Activated CD8-positive, alpha-beta memory T cell treated with anti-CD3 and anti-CD28 coated beads, Interleukin-2, amount 10 ng/mL, durations not matched to agents 7 days and 5 days (primary cell): Measurements from ENCODE around the gene PDZD4. TPM values are rescaled to one million over a fixed set of nuclear protein-coding genes. Genes with fewer than 3 reads are reported as not detected.

Experiments used
- ATAC-seq: fragments of 150-1000 bp; cut with Tn5 transposase; one replicate; pipeline ENCODE4 v1.10.0; 2021; ENCODE audit warnings: moderate library complexity
- CTCF ChIA-PET: fragments of 350-600 bp; sonication (Branson Sonifier 250); formaldehyde crosslinking; loops from one replicate; lab custom pipeline; 2021; ENCODE audit warnings: antibody characterized with exemption; lab: Charles Lee
- DNase-seq: peaks from one replicate; pipeline ENCODE4 v3.0.0-alpha.2; 2020
- H3K27ac Mint-ChIP-seq: one replicate; pipeline ENCODE4 v1.8.0; 2021; ENCODE audit warnings: mild to moderate bottlenecking, mixed read lengths
- H3K27me3 Mint-ChIP-seq: one replicate; pipeline ENCODE4 v1.8.0; 2021; ENCODE audit warnings: mixed read lengths
- H3K36me3 Mint-ChIP-seq: one replicate; pipeline ENCODE4 v1.8.0; 2021; ENCODE audit warnings: mild to moderate bottlenecking, mixed read lengths
- H3K4me1 Mint-ChIP-seq: one replicate; pipeline ENCODE4 v1.8.0; 2021; ENCODE audit warnings: mixed read lengths
- H3K4me3 Mint-ChIP-seq: one replicate; pipeline ENCODE4 v1.8.0; 2021; ENCODE audit warnings: mild to moderate bottlenecking, moderate library complexity, mixed read lengths
- H3K9me3 Mint-ChIP-seq: one replicate; pipeline ENCODE4 v1.8.0; 2022; ENCODE audit warnings: low read depth, mixed read lengths
- total RNA-seq, 2 experiments: library from RNA; stranded (reverse); gene quantifications; one replicate each; pipeline ENCODE4 v1.2.3, GENCODE V29; 2021

The PDZD4 gene, protein sequence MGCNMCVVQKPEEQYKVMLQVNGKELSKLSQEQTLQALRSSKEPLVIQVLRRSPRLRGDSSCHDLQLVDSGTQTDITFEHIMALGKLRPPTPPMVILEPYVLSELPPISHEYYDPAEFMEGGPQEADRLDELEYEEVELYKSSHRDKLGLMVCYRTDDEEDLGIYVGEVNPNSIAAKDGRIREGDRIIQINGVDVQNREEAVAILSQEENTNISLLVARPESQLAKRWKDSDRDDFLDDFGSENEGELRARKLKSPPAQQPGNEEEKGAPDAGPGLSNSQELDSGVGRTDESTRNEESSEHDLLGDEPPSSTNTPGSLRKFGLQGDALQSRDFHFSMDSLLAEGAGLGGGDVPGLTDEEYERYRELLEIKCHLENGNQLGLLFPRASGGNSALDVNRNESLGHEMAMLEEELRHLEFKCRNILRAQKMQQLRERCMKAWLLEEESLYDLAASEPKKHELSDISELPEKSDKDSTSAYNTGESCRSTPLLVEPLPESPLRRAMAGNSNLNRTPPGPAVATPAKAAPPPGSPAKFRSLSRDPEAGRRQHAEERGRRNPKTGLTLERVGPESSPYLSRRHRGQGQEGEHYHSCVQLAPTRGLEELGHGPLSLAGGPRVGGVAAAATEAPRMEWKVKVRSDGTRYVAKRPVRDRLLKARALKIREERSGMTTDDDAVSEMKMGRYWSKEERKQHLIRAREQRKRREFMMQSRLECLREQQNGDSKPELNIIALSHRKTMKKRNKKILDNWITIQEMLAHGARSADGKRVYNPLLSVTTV
- total RNA-seq: under 1 TPM; 0.07 to 0.12 TPM

DNA sequence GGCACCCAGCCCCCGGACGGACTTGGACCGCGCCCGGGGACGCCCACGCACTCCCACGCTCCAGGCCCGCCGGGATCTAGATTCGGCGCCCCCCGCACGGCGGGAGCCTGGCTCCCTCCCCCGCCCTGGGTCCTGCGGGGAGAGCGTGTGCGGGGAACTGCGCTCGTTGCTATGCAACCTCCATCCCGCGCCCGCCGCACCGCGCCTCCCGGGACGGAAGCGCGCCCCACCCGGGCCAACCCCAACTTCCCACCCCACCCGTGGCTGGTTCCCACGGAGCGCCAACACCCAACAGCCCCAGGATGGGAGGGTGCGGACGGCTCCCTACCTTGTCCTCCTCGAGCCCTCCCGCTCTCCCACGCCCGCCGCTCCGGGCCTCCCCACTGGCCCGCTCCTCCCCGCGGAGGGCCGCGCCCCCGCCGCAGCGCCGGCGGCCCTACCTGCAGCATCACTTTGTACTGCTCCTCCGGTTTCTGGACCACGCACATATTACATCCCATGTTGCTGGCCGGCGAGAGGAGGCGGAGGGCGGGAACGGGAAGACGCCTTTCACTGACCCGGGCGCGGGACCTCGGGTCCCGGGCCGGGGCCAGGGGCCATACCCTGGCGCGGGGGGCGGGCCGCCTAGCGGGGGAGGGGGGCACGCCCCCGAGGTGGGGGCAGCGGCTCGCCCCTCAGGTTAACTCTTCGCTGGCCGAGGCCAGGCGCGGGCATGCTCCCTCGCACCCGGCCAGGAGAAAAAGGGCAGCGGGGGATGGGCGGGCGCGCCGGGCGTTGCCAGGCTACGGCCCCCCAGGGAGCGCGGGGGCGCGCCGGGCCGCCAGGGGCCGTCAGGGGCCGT, at the start of gene PDZD4:
TSS of gene PDZD4 (minus strand) at position 746 of the 841 bp plus-strand sequence. CDS start at position 500, 246 bp downstream.
- CTCF ChIA-PET: no interaction called here
- H3K27me3 Mint-ChIP-seq: peaks cover 40% of the 10 kb centered on the region
- H3K4me3 Mint-ChIP-seq: no peak within 1 kb of the TSS
- H3K36me3 Mint-ChIP-seq: no peaks in the 10 kb centered on the region
- ATAC-seq: peak; percentile 30
- H3K4me1 Mint-ChIP-seq: no peaks in the 10 kb centered on the region
- no peaks in the 10 kb centered on the region for H3K9me3 Mint-ChIP-seq
- H3K27ac Mint-ChIP-seq: no peak within 1 kb of the TSS
- DNase-seq: no peak

DNA sequence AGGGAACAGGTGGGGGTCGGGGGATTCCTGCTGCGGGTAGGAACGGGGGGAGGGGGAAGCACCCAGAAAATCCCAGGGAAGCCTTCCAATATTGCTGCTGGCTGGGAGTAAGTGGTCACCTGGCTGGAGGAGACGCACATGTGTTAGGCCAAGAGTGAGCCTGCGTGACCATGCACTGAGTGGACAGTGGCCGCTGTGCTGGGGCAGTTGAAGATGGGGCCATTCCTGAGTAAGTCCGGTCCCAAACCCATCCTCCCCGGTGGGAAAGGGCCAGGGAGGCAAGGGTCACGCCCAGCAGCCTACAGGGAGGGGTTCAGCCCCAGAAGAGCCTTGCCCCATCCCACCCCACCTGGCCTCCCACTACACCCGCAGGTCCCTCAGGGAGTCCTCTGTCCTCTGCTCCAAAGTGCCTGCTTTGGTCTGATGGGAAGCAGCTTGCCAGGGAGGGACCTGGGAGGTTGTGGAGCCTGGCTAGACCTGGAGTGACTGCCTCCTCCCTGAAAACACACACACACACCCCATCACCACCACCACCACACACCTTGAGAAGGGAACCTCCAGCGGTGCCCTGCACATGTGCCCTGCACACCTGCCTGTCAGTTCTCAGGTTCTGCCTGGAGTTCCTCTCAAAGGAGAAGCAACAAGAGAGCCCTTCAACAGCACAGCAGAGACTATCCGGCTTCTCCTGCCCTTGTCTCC, 49.5 kb upstream of the PDZD4 start:
- no peak for ATAC-seq
- peaks cover 19% of the 10 kb centered on the region for H3K4me1 Mint-ChIP-seq
- no peak overlapping the region for H3K27ac Mint-ChIP-seq
- H3K9me3 Mint-ChIP-seq: no peaks in the 10 kb centered on the region
- DNase-seq: no peak
- peaks cover 35% of the 10 kb centered on the region for H3K27me3 Mint-ChIP-seq
- H3K36me3 Mint-ChIP-seq: no peaks in the 10 kb centered on the region
- CTCF ChIA-PET: no interaction called here
- H3K4me3 Mint-ChIP-seq: no peak overlapping the region

DNA sequence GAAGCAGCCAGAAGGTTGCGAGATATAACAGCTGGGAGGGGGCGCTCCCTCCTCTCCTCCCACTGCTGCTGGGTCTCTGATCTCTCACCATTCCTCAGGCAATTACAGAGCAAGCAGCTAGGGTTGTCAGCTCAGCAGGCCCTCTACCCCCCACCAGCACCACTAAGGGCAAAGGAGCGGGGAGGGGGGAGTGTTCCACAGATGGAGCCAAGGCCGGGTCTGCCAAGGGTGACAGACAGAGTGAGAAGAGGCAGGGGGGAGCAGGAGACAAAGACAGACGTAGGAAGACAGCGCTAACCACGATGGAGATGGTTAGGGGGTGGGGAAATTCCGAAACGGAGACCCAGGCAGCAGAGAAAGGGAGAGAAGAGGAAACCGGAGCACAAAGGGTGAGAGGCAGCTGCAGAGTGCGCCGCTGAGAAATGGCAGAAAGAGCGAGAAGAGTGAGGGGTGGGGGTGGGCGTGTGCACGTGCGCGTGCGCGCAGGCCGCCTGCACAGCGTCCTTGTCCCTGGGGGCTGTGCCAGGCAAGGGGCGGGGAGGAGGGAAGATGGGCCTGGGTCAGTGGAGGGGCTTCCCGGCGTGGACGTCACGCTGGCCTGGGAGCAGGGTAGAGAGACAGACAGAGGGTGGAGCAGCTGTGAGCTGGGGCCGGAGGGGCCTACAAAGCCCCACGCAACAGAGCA, 48.8 kb upstream of the PDZD4 start:
- DNase-seq (no peak), ATAC-seq (no peak)
- H3K4me1 Mint-ChIP-seq: peaks cover 17% of the 10 kb centered on the region
- no peak overlapping the region for H3K4me3 Mint-ChIP-seq
- H3K36me3 Mint-ChIP-seq: no peaks in the 10 kb centered on the region
- H3K9me3 Mint-ChIP-seq: no peaks in the 10 kb centered on the region
- CTCF ChIA-PET: no interaction called here
- no peak overlapping the region for H3K27ac Mint-ChIP-seq
- H3K27me3 Mint-ChIP-seq: peaks cover 29% of the 10 kb centered on the region

DNA sequence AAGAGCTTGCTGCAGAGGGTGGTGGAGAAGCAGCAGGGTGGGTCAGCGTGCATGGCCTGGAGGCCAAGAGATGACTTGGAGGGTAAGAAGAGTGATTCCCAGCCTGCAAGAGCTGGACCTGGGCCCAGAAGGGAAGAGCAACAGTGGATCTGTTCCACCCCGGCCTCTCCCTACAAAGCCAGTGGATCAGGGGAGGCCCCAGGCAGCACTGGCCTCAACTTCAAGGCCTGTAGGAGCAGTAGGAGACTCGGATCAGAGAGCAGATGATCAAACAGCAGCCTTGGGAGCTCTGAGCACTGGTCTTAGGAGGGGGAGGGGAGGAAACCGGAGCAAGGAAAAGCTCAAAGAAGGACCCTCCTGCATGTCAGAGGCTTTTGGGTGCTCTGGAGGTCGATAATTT, 48.0 kb upstream of the PDZD4 start:
- H3K9me3 Mint-ChIP-seq: no peaks in the 10 kb centered on the region
- CTCF ChIA-PET: no interaction called here
- no peak overlapping the region for H3K27ac Mint-ChIP-seq
- DNase-seq: no peak
- peaks cover 26% of the 10 kb centered on the region for H3K27me3 Mint-ChIP-seq
- peaks cover 17% of the 10 kb centered on the region for H3K4me1 Mint-ChIP-seq
- H3K36me3 Mint-ChIP-seq: no peaks in the 10 kb centered on the region
- no peak for ATAC-seq
- no peak overlapping the region for H3K4me3 Mint-ChIP-seq

DNA sequence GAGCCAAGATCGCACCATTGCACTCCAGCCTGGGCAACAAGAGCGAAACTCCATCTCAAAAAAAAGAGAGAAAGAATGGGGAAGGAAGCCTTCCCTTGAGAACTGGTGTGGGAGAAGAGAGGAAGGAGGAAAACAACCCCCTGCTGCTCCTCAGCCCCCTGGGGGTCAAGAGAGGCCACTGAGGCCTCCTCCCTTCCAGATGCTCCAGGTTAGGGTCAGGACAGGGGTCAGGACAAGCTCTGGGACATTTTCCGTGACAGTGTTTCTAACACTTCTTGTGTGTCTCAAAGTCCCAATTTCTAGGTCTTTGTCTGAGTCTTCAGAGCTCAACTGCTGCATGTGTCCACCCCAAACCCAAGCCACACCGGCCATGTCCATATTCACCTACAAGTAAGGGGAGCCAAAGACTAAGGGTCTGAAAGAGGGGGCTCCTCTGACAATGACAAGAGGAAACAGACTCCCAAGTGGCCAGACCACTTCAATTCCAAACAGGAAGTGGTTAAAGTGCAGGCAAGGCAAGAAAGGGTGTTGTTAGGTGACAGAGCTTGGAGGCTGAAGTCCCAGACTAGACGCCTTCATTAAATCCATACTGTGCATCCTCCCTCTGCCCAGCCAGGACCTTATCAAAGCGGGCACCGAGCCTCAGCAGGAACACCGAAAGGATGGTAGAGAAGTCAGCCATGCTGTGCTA, 47.4 kb upstream of the PDZD4 start:
- Mint-ChIP-seq H3K27ac (no peak overlapping the region), H3K4me3 (no peak overlapping the region), H3K36me3 (no peaks in the 10 kb centered on the region), H3K9me3 (no peaks in the 10 kb centered on the region), H3K4me1 (peaks cover 17% of the 10 kb centered on the region), H3K27me3 (peaks cover 26% of the 10 kb centered on the region)
- ATAC-seq (no peak), DNase-seq (no peak)
- CTCF ChIA-PET: interaction anchor here (0.6 to 0.9 kb wide), 2 partner anchors 69 to 170 kb away, joined by 3 to 4 read pairs; no protein-coding TSS in a partner anchor

DNA sequence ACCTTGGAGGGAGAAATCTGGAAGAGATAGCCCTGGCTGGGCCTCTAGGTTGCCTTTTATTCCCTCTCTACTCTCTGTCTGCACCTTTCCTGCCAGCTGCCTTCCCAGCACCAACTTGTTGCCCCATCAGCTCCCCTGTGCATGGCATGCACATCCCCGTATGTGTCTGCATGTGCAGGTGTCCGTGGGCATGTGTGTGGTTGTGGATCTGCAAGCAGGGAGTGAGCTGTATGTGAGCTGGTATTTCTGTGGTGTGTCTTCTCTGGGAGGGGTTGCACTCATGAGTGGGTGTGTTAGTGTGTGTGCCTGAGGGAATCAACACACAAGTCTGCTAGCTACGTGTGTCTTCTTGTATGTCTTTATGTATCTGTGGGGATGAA, 45.8 kb upstream of the PDZD4 start:
- H3K4me1 Mint-ChIP-seq: peaks cover 17% of the 10 kb centered on the region
- CTCF ChIA-PET: no interaction called here
- no peak for ATAC-seq
- no peak for DNase-seq
- no peaks in the 10 kb centered on the region for H3K36me3 Mint-ChIP-seq
- no peak overlapping the region for H3K4me3 Mint-ChIP-seq
- peaks cover 24% of the 10 kb centered on the region for H3K27me3 Mint-ChIP-seq
- no peaks in the 10 kb centered on the region for H3K9me3 Mint-ChIP-seq
- H3K27ac Mint-ChIP-seq: no peak overlapping the region

DNA sequence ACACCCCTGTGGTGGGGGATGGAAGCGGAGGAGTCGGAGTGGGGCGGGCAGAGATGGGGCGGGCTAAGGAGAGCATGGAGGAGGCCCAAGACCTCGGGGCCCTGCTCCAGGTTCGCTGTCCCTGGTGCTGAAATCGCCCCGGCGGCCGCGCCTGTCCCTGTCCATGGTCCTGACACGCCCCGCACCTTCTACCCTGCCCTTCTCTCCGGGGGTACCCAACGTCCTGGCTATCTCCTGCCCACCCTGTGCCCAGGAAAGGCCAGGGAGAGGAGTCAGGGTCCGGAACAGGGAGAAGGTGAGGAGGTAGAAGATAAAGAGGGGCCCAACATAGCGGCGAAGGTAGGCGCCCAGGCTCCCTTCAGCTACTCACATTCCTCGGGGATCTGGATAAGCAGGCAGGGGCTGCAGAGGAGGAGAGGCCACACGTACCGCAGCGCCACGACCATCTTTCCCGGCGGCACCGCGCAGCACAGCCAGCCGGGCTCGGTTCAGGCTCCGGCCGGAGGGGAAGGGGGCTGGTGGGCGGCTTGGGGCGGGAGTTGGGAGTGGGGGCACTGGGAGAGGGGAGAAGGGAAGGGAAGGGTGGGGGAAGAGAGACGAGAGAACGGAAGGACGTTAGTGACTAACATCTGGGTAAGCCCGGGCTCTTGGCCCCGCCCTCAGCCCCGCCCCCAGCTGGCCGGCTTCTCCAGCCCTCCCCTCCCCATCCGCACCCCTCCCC, 45.2 kb upstream of the PDZD4 start:
- Mint-ChIP-seq H3K9me3 (no peaks in the 10 kb centered on the region), H3K27ac (no peak overlapping the region), H3K27me3 (peaks cover 24% of the 10 kb centered on the region), H3K36me3 (no peaks in the 10 kb centered on the region), H3K4me1 (peaks cover 17% of the 10 kb centered on the region), H3K4me3 (no peak overlapping the region)
- DNase-seq: peak; percentile 68
- CTCF ChIA-PET: no interaction called here
- ATAC-seq: peak; percentile 76

DNA sequence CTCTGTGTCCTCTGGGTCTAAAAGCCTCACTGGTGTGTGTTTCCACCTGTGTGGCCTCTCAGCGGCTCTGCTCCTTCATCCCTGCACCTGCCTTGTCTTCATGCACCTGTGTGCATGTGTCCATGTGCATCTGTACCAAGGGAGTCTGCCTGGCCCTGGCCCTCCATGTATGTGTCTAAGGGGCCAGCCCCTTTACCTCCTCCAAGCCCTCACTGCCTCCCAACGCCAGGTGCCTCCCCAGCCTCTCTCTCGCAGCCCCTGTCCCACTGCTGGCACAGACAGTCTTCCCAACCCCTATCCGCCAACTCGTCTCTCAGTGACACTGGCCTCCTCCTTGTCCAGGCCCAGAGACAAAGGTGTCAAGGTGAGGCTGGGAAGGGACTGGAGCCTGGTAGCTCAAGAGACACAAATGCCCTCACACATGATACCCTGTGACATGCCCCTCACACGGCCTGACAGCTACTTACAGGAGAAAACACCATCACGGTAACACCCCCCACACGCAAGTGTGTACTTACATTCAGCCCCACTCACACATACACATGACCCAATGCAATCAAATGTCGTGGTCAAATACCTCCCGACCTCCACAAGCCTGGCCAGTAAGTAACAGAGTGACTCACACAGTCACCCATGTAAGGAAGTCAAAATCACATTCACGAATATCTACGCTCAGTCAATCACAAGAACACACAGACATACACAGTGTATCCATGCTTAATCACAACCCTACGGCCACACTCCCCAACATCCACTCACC, 44.2 kb upstream of the PDZD4 start:
- CTCF ChIA-PET: no interaction called here

DNA sequence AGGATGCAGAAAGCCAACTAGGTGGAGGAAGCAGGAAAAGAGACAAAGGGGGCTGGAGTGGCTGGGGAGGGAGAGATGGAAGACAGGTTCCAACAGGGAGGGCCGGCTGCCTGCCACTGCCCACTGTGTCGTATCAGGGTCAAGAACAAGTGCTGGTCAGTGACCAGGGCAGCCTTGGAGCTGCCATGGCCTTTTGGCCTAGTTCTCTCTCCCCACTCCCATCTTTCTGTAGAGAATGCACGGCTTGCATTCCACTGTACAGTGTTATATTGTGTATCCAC, 43.7 kb upstream of the PDZD4 start:
- no peak overlapping the region for H3K27ac Mint-ChIP-seq
- ATAC-seq: no peak
- H3K36me3 Mint-ChIP-seq: no peaks in the 10 kb centered on the region
- no peak overlapping the region for H3K4me3 Mint-ChIP-seq
- DNase-seq: no peak
- peaks cover 12% of the 10 kb centered on the region for H3K27me3 Mint-ChIP-seq
- no peaks in the 10 kb centered on the region for H3K9me3 Mint-ChIP-seq
- peaks cover 12% of the 10 kb centered on the region for H3K4me1 Mint-ChIP-seq
- CTCF ChIA-PET: no interaction called here

More for the DNA sequence above, 44.2 kb upstream of the PDZD4 start:
- no peaks in the 10 kb centered on the region for H3K9me3 Mint-ChIP-seq
- H3K36me3 Mint-ChIP-seq: no peaks in the 10 kb centered on the region
- no peak overlapping the region for H3K4me3 Mint-ChIP-seq
- no peak for ATAC-seq
- peaks cover 17% of the 10 kb centered on the region for H3K27me3 Mint-ChIP-seq
- no peak for DNase-seq
- no peak overlapping the region for H3K27ac Mint-ChIP-seq
- H3K4me1 Mint-ChIP-seq: peaks cover 17% of the 10 kb centered on the region

DNA sequence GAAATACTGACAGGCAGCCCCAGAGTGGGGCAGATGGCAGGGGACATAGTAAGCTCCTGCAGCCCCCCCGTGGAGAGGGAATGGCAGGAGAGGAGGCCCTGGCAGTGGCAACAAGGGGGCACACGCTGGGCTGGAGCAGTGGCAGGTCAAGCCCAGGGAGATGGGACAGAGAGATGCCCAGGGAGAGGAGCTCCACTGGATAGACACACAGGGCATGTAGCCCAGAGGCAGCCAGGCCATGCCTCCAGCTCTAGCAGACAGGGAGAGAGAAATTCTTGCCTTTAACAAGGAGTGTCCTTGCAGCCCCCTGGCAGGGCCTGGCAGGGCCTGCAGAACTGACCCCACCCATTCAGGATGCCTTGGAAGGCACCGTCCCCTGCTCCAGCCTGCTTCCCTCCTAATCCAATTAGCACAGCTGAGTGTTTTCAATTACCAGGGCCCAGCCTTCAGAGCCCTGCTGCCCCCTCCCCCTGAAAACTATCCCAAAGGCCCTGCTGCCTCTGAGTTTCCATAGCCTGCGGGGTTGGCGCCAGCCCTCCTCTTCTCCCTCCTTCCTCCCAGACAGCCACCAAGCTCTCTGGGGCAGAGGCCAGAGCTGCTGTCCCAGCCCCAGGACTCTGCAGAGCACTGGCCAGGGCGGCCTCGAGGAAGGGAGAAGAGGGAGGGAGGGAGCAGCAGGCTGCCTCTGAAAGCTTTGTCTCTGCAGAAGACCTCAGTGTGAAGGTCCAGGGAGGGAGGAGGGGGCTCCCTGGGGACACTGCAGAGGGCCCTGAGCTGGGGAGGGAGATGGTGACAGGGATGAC, 43.1 kb upstream of the PDZD4 start:
- CTCF ChIA-PET: no interaction called here
- ATAC-seq (no peak), DNase-seq (no peak)
- H3K27ac Mint-ChIP-seq: no peak overlapping the region
- H3K4me1 Mint-ChIP-seq: peaks cover 9% of the 10 kb centered on the region
- H3K4me3 Mint-ChIP-seq: no peak overlapping the region
- no peaks in the 10 kb centered on the region for H3K36me3 Mint-ChIP-seq
- no peaks in the 10 kb centered on the region for H3K9me3 Mint-ChIP-seq
- H3K27me3 Mint-ChIP-seq: peaks cover 9% of the 10 kb centered on the region
